Astrocyte of the spinal cord (primary cell): ENCODE results near the gene BET1.

Source experiments
- DNase-seq: peaks from one replicate; pipeline ENCODE4 v3.0.0; 2011; ENCODE audit warnings: low read depth, low spot score
- H3K4me3 ChIP-seq: 2 replicates; pipeline ENCODE4 v1.5.1; 2011; ENCODE audit warnings: low read depth, mild to moderate bottlenecking, low read length, moderate library complexity
- in situ Hi-C: cut with HindIII; loops from 2 replicates; pipeline ENCODE4 v1.10.0; 2017; ENCODE audit warnings: low sequenced_read_pairs
- TF ChIP-seq, protein P1 (sequence below): IDR thresholded peaks from 2 replicates; pipeline ENCODE4 v1.5.1; 2012; ENCODE audit warnings: low read depth, mild to moderate bottlenecking, low read length, inconsistent platforms

BET1 gene

DNA sequence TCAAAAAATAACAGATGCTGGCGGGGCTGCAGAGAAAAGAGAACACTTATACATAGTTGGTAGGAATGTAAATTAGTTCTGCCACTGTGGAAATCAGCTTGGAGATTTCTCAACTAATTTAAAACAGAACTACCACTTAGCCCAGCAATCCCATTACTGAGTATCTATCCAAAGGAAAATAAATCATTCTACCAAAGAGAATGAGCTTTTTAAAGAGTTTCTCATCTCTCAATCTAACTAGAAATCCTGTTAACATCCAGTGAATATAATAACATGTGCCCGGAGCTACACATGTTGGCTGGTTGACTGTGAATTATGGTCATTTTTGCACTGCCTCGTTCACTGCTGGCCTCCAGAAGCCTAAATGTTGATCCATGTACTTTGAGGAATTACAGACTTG is 39.3 kb downstream of the BET1 start:
- no peak for DNase-seq
- in situ Hi-C loops = no loop called here
- TF ChIP-seq, protein P1, sequence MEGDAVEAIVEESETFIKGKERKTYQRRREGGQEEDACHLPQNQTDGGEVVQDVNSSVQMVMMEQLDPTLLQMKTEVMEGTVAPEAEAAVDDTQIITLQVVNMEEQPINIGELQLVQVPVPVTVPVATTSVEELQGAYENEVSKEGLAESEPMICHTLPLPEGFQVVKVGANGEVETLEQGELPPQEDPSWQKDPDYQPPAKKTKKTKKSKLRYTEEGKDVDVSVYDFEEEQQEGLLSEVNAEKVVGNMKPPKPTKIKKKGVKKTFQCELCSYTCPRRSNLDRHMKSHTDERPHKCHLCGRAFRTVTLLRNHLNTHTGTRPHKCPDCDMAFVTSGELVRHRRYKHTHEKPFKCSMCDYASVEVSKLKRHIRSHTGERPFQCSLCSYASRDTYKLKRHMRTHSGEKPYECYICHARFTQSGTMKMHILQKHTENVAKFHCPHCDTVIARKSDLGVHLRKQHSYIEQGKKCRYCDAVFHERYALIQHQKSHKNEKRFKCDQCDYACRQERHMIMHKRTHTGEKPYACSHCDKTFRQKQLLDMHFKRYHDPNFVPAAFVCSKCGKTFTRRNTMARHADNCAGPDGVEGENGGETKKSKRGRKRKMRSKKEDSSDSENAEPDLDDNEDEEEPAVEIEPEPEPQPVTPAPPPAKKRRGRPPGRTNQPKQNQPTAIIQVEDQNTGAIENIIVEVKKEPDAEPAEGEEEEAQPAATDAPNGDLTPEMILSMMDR = no peak
- H3K4me3 ChIP-seq = no peak overlapping the region

DNA sequence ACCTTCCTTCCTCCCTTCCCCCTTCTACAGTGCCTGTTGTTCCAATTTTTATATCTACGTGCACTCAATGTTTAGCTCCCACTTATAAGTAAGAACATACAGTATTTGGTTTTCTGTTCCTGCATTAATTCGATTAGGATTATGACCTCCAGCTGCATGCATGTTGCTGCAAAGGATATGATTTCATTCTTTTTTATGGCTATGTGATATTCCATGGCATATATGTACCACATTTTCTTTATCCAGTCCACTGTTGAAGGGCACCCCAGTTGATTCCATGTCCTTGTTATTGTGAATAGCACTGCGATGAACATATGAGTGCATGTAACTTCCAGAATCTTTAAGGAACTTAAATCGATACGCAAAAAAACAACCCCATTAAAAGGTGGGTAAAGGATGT is 39.9 kb downstream of the BET1 start:
- in situ Hi-C loops = no loop called here

DNA sequence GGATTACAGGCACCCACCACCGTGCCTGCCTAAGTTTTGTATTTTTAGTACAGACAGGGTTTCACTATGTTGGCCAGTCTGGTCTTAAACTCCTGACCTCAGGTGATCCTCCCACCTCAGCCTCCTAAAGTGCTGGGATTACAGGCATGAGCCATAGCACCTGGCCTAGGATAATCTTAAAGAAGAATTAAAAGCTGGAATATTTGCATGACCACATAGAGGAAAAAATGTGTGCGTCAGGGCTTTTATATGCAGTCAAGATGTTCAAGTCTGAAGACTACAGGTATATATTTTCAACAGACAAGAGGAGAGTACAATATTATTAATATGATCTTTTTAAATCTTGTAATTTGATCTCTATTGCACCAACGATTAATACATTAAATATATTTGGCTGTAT is 43.2 kb downstream of the BET1 start:
- TF ChIP-seq, protein P1 = no peak
- in situ Hi-C loops = no loop called here
- H3K4me3 ChIP-seq = no peak overlapping the region
- no peak for DNase-seq

More for the DNA sequence above, 39.9 kb downstream of the BET1 start:
- TF ChIP-seq, protein P1 = no peak
- H3K4me3 ChIP-seq = no peak overlapping the region
- DNase-seq = no peak

DNA sequence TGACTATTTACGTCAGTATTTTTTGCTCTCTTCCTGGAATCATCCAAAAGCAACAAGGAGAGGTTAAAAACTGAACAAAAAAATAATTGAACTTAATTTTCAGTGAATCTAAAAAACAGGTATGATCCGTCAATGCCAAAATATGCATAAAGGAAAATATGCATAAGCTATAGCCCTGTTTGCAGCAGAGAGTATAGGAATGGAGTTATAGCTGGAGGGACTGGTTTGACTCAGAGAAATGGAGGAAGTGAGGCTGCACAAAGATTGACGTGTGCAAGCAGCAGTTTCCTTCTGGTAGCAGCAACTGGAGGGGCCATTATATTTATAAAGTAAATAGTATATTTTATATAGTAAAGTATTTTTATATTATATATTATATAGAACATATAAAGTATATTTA is 45.5 kb downstream of the BET1 start:
- no peak overlapping the region for H3K4me3 ChIP-seq
- DNase-seq = no peak
- in situ Hi-C loops = no loop called here
- TF ChIP-seq, protein P1 = no peak

DNA sequence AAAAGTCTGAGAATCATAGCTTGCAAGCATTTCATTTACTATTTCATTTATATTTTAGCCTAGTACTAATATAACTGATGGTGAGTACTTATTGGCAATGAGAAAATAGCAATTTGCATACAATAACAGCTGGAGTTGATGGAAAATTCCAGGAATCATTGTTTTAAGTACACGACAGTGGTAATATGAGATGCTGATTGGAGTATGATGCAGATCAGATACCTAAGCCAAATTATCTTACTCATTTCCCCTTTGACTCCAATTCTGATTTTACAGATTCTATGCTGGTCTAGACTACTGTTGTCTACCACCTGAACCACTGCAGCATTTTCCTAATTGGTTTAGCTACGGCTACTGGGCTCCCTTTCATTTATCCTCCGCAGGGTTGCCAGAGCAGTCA is 45.9 kb downstream of the BET1 start:
- no peak overlapping the region for H3K4me3 ChIP-seq
- peak; percentile 42 for DNase-seq
- in situ Hi-C loops = no loop called here
- TF ChIP-seq, protein P1 = no peak

DNA sequence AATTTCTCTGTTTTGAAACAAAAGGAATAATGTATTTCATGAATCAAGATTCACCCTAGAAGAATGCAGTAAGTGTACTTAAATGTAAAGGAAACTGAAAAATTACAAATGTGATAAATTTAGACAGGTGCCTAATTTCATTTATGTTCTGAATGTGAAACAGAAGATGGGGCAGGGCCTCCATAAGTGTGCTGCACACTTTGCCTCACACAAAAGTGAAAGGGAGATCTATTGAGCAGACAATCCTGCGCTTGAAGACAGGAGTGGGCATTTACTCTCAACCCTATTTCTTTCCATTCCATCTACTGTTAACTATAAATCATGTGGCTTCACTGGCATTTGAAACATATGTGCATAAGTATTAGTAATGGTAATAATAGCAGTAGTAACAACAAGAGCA is 46.4 kb downstream of the BET1 start:
- no peak overlapping the region for H3K4me3 ChIP-seq
- in situ Hi-C loops = no loop called here
- no peak for DNase-seq
- TF ChIP-seq, protein P1 = no peak

DNA sequence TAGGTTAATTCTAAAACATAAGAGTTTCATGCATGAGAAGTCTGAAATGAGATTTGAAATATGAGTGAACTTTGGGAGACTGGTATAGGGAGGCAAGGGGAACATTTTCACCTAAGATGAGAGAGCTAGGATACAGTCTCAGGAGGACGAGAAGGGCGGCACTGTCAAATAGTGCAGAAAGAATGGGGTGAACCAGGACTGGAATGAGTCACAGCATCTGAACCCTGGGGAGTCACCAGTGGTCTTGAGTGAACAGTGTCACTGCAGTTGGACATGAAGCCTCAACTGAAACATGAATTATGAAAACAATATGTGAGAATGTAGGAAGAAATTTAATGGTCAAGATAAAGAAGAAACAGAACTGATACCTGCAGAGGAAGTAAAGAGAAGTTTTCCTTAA is 48.9 kb downstream of the BET1 start:
- TF ChIP-seq, protein P1 = no peak
- DNase-seq = no peak
- in situ Hi-C loops = no loop called here
- H3K4me3 ChIP-seq = no peak overlapping the region
